Measurements from ENCODE around the gene PRPF8.

GRCh38 chr17:1684378-1685189 lies at the start of gene PRPF8:
- TF ChIP-seq CTCF (IDR thresholded peaks at IDR 0.05; ENCODE audit: low read depth, low read length) = no peak
- TF ChIP-seq EZH2phosphoT487 (IDR thresholded peaks at IDR 0.05; ENCODE audit: low read depth) = no peak

All from OCI-LY3 (cell line).